Measurements from ENCODE around the gene CACNA1F.
A peak's percentile ranks its signal among the peaks of the same experiment; 100 is the strongest.

Gene CACNA1F

GRCh38 chrX:49199906-49200771 is 33.0 kb downstream of the CACNA1F start, which contains the start of gene SYP:
TSS of gene SYP (minus strand) at chrX:49200193. CDS start at chrX:49200186, 7 bp downstream.
- FAIRE-seq (no peak), DNase-seq (ENCODE audit: low spot score) (peak; percentile 65)

- FAIRE-seq (no peak), DNase-seq (ENCODE audit: low spot score) (no peak)
Measured at GRCh38 chrX:49199315-49199595, 33.9 kb downstream of the CACNA1F start.

DNA sequence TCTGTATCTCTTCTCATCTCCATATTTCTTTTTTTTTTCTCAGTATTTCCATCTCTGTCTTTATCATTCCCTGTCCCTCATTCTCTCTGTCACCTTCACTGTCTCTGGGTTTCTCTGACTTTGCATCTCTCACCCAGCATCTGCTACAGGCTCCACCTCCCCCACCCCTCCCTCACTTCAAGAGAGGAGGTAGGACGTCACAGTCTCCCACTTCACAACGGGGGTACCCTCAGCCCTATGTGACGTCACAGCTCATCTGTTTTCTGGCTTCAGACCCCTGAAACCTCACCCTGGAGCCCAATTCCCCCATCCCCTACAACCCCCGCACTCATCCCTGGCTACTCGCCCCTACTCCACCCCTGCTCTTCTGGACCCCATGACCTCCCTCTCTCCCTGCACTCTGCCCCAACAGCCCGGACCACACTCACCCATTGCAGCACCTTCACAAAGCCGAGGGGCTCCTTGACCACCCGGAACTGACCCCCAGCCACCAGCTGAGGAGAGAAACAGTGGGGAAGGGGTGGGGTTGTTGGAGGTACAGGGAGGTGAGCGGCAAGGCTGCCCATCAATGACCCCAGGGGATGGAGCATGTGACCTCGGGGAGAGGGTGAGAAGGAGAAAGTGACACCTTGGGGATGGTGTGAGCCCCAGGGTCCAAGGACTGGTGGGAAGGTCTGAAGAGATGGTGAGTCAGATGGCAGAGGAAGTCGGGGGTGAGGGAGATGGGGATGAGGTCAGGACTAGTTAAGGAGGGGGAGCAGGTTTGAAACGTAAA is 34.4 kb downstream of the CACNA1F start:
- FAIRE-seq (no peak), DNase-seq (ENCODE audit: low spot score) (no peak)

GRCh38 chrX:49197543-49198087 is 35.5 kb downstream of the CACNA1F start:
- no peak for FAIRE-seq

DNA sequence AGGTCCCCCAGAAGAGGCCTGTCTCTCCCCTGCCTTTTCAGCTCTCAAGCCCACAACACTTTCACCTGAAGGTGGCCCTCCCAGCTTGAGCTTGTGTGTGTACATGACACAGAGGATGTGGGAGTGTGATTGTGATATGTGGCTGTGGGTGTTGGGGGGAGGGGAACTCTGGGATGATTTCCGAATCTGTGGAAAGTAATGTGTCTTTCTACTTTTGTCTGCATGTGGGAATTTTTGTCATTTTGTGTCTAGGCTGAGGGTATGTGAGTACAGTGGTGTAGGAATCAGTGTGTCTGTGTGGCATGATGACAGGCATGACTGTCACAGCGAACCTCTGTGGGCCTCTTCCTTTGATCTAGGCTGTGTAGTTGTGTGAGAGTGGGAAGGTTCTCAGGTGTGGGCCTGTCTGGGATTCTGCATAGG is 39.6 kb downstream of the CACNA1F start:
- FAIRE-seq (no peak), DNase-seq (ENCODE audit: low spot score) (no peak)

More at GRCh38 chrX:49197543-49198087, 35.5 kb downstream of the CACNA1F start:
- DNase-seq (ENCODE audit: low spot score): no peak

DNA sequence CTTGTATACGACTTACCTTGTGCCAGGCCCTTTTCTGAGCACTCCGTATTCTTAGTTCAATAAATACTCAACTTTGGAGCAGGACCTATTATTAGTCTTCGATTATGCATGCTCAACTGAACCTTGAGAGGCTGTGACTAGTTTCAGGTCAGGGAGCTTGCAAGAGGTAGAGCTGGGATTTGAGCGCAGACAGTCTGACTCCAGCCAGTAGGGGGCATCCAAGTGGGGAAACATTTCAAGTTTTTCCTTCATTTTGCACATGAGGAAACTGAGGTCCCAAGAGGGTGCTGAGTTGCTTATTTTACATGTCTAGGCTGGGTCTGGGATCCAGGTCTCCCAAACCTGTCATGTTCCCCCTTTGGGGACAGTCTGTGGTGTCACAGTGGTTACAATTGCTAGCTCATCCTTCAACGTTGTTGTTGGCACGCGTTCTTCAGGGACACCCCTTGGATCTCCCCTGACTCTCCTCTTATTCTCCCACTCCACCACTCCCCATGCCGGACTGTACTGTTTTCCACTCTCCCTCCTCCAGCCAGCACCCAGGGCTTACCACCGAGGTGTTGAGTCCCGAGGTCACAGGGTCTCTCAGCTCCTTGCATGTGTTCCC is 40.3 kb downstream of the CACNA1F start:
- peak; percentile 11 for FAIRE-seq
- DNase-seq (ENCODE audit: low spot score): no peak

DNA sequence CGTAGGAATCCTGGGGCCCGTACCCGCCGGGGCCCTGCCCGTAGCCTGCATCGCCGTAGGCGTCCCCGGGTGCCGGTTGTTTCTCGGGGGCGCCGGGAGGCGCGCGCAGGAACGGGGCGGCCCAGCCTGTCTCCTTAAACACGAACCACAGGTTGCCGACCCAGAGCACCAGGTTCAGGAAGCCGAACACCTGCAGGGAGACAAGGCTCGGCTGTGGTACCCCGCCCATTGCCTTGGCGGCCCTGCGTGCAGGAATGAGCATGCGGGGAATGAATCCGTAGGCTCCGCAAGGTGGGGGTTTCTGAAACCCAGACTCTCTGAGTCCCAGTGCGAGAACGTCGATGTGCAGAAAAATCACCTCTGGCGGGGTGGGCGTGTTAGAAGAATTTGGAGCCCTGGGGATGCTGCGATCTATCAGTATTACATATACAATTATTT is 41.5 kb downstream of the CACNA1F start:
- FAIRE-seq (no peak), DNase-seq (ENCODE audit: low spot score) (no peak)

DNA sequence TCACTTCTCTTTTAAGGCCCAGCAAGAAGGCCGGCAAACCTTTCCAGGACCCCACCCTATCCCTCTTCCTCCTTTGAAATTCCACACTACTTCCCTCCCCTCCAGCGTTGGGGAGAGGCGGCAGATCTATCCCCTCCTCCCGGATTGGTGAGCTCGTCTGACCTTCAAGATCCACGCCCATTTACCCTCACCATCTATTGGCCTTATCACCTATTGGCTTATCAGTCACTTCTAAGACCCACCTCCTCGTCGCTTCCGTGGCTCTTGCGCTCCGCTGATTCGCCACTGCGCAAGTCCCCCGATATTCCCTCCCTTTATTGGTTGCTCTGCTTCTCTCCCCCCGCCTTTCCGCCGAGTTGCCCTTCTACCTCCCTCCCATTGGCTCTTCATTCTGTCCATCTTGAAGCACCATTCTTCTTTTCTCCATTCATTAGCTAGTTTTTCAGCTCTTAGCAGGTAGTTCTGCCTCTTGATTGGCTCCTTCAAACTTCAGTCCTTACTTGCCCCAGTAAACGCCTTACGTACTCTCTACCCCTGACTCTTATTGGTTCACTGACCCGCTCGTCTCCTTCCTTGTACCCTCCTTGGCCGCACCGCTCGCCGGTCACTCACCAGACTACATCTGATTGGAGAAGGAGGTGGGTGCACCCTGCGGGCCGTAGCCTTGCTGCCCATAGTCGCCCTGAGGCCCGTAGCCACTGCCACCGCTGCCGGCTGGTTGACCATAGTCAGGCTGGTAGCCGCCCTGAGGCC is 42.1 kb downstream of the CACNA1F start:
- FAIRE-seq: peak; percentile 99
- DNase-seq (ENCODE audit: low spot score): peak; percentile 99

DNA sequence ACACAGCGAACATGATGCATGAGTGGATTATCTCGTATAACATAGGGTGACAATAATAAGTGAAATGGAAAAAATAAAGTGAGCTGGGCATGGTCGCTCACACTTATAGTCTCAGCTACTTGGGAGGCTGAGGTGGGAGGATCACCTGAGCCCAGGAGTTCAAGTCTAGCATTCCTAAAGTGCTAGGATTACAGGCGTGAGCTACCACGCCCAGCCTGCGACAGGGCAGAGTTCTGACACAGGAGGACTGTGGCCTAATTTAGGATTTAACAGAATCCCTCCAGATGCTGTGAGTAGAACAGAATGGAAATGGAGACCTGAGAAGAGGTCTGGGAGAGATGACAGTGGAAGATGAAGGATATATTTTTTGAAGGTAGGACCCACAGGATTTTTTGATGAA is 43.5 kb downstream of the CACNA1F start:
- no peak for FAIRE-seq
- no peak for DNase-seq (ENCODE audit: low spot score)

DNA sequence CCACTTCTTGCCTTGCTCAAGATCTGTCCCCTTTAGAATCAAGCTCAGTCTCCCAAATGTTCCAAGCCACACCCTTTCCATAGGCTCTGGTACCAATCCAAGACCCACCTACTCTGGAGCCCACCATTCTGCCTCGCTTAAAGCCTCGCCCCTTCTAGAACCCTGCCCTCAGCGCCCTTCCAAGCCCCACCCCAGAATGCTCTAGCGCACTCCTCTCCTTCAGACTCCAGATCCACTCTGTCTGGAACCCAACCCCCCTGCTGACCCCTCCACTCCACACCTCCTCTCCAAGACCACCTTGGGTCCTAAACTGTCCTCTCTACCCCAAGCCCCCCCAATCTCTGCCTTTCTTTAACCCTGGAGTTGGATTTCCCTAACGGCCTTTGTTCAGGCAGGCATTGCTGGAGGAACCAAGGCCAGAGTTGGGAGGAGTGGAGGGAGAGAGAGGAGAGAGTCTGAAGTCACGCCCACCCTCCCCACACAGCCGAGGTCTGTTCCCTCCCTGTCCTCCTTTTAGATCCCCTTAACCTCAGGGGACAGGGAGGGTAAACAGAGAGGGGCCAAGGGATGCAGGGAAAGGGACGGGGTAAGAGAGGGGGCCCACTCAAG is 44.6 kb downstream of the CACNA1F start:
- FAIRE-seq: no peak
- no peak for DNase-seq (ENCODE audit: low spot score)

DNA sequence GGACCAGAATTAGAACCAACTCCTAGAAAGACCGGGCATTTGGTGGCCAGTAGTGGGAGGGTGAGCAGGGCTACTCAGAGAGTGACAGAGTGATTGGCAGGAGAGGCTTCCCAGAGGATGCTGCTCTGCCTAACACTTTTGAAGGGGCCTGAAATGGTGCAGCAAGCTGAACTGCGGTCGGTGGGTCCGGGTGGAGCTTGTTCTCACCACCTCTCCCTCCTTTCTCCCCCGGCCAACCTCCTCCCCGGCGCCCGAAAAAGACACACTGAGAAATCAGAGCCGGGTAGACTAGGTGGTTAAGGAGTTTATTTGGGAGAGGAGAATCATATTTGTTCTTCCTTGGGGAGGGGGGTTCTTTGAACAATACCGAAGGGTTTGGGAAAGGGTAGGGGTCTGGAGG is 45.6 kb downstream of the CACNA1F start:
- no peak for FAIRE-seq
- no peak for DNase-seq (ENCODE audit: low spot score)

DNA sequence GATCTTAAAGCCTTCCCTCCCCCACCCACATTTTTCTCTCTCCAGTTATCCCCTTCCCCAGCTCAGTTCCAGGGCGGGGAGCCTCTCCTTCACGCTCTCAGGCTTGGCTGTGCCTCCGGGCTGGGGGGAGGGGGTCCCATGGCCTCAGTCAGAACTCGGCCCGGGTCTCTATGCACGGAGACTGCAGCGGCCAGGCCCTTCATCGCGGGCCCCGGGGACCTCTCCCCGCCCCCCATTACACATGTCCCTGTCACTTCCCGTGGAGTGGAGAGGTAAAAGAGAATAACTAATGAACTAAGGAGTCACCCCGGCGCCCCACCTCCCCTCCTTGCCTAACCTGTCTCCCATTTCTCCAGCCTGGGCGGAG is 46.1 kb downstream of the CACNA1F start:
- FAIRE-seq (no peak), DNase-seq (ENCODE audit: low spot score) (no peak)

DNA sequence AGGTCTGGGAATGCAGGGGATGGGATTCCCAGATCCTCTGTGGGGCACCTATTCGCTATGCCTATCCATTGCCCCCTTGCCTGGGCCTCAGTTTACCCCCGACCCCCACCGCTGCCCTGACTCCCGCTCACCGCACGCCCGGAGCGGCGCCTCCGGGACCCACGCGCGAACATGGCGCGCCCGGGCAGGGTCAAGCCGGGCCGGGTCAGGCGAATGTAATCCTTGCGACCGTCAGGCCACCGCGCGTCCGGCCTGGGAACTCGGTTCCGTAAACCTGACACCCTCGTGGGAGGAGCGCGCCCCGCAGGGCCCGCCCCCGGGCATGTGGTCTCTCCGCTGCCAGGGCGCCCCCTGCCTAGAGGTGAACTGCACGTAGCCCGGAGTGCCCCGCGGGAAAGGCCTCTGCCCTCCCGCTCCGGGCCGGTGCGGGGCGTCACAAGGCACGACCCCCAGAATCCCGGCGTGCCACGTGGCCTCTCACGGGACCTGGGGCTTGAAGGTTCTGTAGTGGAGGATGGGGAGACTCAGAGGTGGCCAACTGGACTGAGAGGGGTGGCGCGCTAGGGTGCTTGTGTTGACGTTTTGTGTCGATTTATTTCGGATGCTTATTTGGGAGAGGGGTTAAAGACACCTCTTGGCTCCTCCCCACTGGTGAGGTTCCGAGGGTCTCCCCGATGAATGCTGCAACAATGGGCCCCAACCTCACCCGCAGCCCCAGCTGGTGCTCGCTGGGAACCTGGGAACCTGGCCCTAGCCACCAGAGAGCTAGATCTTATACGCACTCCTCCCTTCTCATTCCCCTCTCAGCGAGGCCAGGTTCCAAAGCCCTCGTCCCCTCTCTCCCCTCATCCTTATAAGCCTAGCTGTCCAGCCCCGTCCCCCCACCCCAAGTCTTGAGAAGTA is 46.8 kb downstream of the CACNA1F start, which contains the start of gene PRICKLE3:
Gene PRICKLE3, minus strand, starts transcription at position 249 of the 903 bp plus-strand sequence. Its CDS starts 76 bp downstream, at position 173.
- peak; percentile 56 for DNase-seq (ENCODE audit: low spot score)
- FAIRE-seq: no peak

DNA sequence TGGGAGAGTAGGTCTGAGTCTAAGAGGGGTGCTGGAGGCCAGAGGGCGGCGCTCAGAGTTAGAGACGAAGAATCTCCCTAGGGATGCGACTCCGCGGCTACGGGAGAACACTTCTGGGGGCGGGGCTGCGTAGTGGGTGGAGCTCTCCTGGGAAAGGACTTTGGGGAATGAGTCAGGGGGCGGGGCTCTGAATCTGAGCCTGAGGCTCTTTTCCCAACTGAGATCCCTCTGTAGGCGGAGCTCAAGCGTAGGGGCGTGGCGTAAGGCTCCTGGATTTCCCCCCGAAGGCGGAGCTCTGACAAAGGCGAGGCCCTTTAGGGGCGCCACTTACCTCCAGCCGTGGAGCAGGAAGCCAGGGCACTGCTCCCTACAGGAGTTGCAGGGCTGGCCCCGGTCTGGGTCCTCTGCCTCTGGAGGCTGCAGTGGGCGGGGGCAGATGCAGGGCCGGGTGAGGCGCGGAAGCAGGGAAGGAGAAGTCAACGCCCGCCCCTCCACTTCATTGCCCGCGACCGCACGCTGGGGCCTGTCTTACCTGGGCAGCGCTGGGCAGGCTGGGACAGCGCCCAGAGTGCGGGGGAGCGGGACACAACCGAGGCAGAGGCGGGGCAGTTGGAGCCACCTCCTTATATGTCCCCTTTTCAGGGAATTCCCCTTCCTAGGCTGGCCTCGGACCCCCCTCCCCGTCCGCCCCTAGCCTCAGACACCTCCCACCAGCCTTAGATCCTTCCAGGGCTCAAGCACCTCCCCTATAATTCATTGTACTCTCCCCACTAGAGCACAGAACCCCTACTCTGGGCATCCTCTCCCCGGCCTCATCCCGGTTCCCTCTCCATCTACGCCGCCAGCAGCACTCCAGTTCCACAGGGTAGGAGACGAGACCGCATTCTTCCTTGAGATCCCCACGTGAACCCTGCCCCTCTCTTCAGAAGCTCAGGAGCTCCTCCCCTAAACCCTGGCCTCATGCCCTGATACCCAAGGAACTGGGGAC is 48.6 kb downstream of the CACNA1F start:
- FAIRE-seq: peak; percentile 92
- DNase-seq (ENCODE audit: low spot score): peak; percentile 88

DNA sequence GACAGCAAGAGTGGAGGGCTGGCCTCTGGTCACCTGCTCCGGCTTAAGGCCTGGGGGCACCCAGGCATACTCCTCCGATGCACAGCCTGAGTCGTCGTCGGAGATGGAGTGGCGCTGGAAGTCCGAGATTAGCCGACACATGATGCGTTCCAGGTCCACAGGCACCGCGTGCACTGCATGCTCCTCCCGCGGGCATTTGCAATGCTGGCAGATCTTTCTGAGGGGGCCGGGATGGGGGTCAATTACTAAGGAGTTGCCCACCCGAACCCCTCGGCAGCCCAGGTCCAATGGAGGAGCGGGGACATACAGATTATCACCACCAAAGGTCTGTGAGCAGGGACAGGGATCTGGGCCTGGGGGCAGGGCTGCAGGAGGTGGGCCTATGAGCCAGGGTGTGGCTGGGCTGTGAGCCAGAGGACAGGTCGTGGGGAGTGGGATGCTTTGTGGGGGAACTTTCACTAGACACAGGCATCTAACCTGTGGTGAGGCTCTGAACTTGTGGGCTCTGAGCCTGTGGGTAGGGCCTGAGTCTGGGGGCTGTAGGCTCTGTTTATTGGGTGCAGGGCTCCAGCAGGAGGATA is 49.3 kb downstream of the CACNA1F start:
- no peak for FAIRE-seq
- DNase-seq (ENCODE audit: low spot score): no peak

- DNase-seq (ENCODE audit: low spot score) (no peak), FAIRE-seq (no peak)
Measured at GRCh38 chrX:49179358-49179757, 53.8 kb downstream of the CACNA1F start.

DNA sequence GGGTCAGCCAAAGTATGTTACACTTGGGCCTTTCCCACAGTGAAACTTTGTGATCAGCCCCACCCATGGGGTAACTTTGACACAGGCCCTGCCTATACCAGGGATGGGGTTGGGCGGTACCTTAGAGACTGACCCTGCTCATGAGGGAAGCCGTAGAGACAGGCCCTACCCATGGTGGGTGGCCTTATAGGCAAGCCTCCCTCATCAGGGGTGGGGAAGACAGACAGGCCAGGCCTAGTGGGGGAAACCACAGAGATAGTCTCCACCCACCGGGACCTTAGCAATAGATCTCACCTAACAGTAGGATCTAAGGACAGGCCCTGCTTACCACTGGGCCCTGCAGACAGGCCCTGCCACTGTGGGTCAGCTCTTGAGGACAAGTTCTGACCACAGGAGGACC is 54.6 kb downstream of the CACNA1F start:
- DNase-seq (ENCODE audit: low spot score): no peak
- no peak for FAIRE-seq

- FAIRE-seq: no peak
- no peak for DNase-seq (ENCODE audit: low spot score)
Measured at GRCh38 chrX:49177873-49178480, 55.2 kb downstream of the CACNA1F start.
